Measurements from ENCODE around the gene TMTC4. TPM values are rescaled to one million over a fixed set of nuclear protein-coding genes. Genes with fewer than 3 reads are reported as not detected.

The TMTC4 gene
- total RNA-seq, 2 donors from 2014 or later = 8.2 to 17.9 TPM

- H3K36me3 ChIP-seq = peaks cover 27% of the 10 kb centered on the region
- ATAC-seq (ENCODE audit: insufficient number of reproducible peaks, low FRiP score, low read depth) (no peak), DNase-seq (ENCODE audit: low spot score) (no peak)
- no peaks in the 10 kb centered on the region for H3K27me3 ChIP-seq (replicated peaks; ENCODE audit: insufficient read depth)
- no peak overlapping the region for H3K27ac ChIP-seq
- no peaks in the 10 kb centered on the region for H3K9me3 ChIP-seq
- TF ChIP-seq CTCF (IDR thresholded peaks at IDR 0.05) = no peak
- H3K4me3 ChIP-seq = no peak overlapping the region
- no peaks in the 10 kb centered on the region for H3K4me1 ChIP-seq (ENCODE audit: control insufficient read depth in 1 of 2, low read depth in 2 of 2)
Observed at GRCh38 chr13:100666124-100666523, 8.5 kb downstream of the TMTC4 start.

GRCh38 chr13:100665403-100665802, 9.2 kb downstream of the TMTC4 start:
- no peaks in the 10 kb centered on the region for H3K4me1 ChIP-seq (ENCODE audit: control insufficient read depth in 1 of 2, low read depth in 2 of 2)
- H3K36me3 ChIP-seq = peaks cover 27% of the 10 kb centered on the region
- no peak for DNase-seq (ENCODE audit: low spot score)
- no peak overlapping the region for H3K4me3 ChIP-seq
- no peak for TF ChIP-seq CTCF (IDR thresholded peaks at IDR 0.05)
- no peaks in the 10 kb centered on the region for H3K27me3 ChIP-seq (replicated peaks; ENCODE audit: insufficient read depth)
- no peaks in the 10 kb centered on the region for H3K9me3 ChIP-seq
- no peak for ATAC-seq (ENCODE audit: insufficient number of reproducible peaks, low FRiP score, low read depth)
- H3K27ac ChIP-seq = no peak overlapping the region

- no peak for TF ChIP-seq CTCF (IDR thresholded peaks at IDR 0.05)
- DNase-seq (ENCODE audit: low spot score) (no peak), ATAC-seq (ENCODE audit: insufficient number of reproducible peaks, low FRiP score, low read depth) (no peak)
- Histone ChIP-seq H3K4me3 (no peak overlapping the region), H3K27ac (no peak overlapping the region), H3K27me3 (replicated peaks; ENCODE audit: insufficient read depth) (no peaks in the 10 kb centered on the region), H3K36me3 (peaks cover 27% of the 10 kb centered on the region), H3K4me1 (ENCODE audit: control insufficient read depth in 1 of 2, low read depth in 2 of 2) (no peaks in the 10 kb centered on the region), H3K9me3 (no peaks in the 10 kb centered on the region)
Observed at GRCh38 chr13:100664171-100664900, 10.3 kb downstream of the TMTC4 start.

GRCh38 chr13:100662468-100663211, 12.0 kb downstream of the TMTC4 start:
- no peak for TF ChIP-seq CTCF (IDR thresholded peaks at IDR 0.05)
- H3K27ac ChIP-seq = no peak overlapping the region
- no peaks in the 10 kb centered on the region for H3K9me3 ChIP-seq
- DNase-seq (ENCODE audit: low spot score) (no peak), ATAC-seq (ENCODE audit: insufficient number of reproducible peaks, low FRiP score, low read depth) (no peak)
- H3K4me3 ChIP-seq = no peak overlapping the region
- no peaks in the 10 kb centered on the region for H3K27me3 ChIP-seq (replicated peaks; ENCODE audit: insufficient read depth)
- H3K36me3 ChIP-seq = peaks cover 21% of the 10 kb centered on the region
- no peaks in the 10 kb centered on the region for H3K4me1 ChIP-seq (ENCODE audit: control insufficient read depth in 1 of 2, low read depth in 2 of 2)

GRCh38 chr13:100660761-100661160, 13.8 kb downstream of the TMTC4 start:
- ATAC-seq (ENCODE audit: insufficient number of reproducible peaks, low FRiP score, low read depth) = no peak
- H3K36me3 ChIP-seq = peaks cover 15% of the 10 kb centered on the region
- H3K27me3 ChIP-seq (replicated peaks; ENCODE audit: insufficient read depth) = no peaks in the 10 kb centered on the region
- TF ChIP-seq CTCF (IDR thresholded peaks at IDR 0.05) = no peak
- no peak overlapping the region for H3K27ac ChIP-seq
- H3K4me1 ChIP-seq (ENCODE audit: control insufficient read depth in 1 of 2, low read depth in 2 of 2) = no peaks in the 10 kb centered on the region
- no peak overlapping the region for H3K4me3 ChIP-seq
- no peaks in the 10 kb centered on the region for H3K9me3 ChIP-seq
- no peak for DNase-seq (ENCODE audit: low spot score)
